T-helper 2 cell treated with Interferon-gamma antibody and Interleukin-4, amounts not matched to agents 5 μg/mL and 100 μg/mL, for 36 hours (primary cell): ENCODE results near the gene EPHA10.
"Not testable (repeated sequence)": the region's sequence is repeated elsewhere in the genome, so short reads cannot be mapped to it uniquely, and the experiment has no call there.

Experiments used
- DNase-seq: peaks from one replicate; pipeline ENCODE4 v3.0.0; 2021; ENCODE audit warnings: low spot score
- H3K27ac Mint-ChIP-seq: one replicate; pipeline ENCODE4 v1.8.0; 2021; ENCODE audit warnings: mild to moderate bottlenecking, mixed read lengths
- H3K27me3 Mint-ChIP-seq: one replicate; pipeline ENCODE4 v1.8.0; 2021; ENCODE audit warnings: low read depth, mixed read lengths
- H3K36me3 Mint-ChIP-seq: one replicate; pipeline ENCODE4 v1.8.0; 2021; ENCODE audit warnings: low read depth, mixed read lengths
- H3K4me1 Mint-ChIP-seq: one replicate; pipeline ENCODE4 v1.8.0; 2021; ENCODE audit warnings: low read depth, mixed read lengths
- H3K4me3 Mint-ChIP-seq: one replicate; pipeline ENCODE4 v1.8.0; 2022; ENCODE audit warnings: mild to moderate bottlenecking, moderate library complexity, mixed read lengths
- H3K9me3 Mint-ChIP-seq: one replicate; pipeline ENCODE4 v1.8.0; 2021; ENCODE audit warnings: mixed read lengths

Gene EPHA10

DNA sequence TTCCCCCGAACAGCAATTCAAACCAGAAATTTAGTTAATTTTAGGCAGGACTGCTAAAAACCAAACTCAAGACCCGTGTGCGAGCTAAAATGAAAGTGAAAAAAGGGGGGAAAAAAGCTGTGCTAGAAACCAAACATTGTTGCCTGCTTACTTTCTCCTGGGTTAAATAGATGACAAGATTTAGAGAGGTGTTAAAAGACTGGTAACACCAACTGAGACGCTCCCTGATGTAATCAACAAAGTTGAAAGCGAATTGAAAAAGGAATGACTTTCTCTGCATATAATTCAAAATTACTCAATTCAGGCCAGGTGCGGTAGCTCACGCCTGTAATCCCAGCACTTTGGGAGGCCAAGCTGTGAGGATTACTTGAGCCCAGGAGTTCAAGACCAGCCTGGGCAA, 65.8 kb downstream of the EPHA10 start:
- no peak for DNase-seq
- H3K4me1 Mint-ChIP-seq = peaks cover 24% of the 10 kb centered on the region
- peaks cover 72% of the 10 kb centered on the region for H3K36me3 Mint-ChIP-seq
- no peaks in the 10 kb centered on the region for H3K9me3 Mint-ChIP-seq
- no peak overlapping the region for H3K4me3 Mint-ChIP-seq
- no peaks in the 10 kb centered on the region for H3K27me3 Mint-ChIP-seq
- no peak overlapping the region for H3K27ac Mint-ChIP-seq

DNA sequence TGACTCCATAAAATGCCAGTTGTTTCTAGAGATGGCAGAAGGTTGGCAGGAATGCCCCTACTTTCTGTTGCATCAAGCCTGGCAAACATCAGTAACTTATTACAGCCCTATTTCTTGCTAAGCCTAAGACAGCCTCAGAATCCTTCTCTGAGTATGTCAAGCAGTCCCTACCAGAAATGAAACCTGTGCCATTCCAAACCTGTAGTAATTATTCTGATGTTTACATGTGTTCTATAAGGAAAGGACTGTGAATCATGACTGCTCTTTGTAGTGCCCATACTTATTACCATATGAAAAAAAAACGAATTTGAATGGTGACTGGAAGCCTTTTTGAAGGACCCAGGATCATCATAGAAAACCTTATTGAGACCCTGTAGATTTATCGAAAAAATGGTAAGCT, 67.2 kb downstream of the EPHA10 start:
- H3K4me3 Mint-ChIP-seq = no peak overlapping the region
- H3K36me3 Mint-ChIP-seq = peaks cover 63% of the 10 kb centered on the region

DNA sequence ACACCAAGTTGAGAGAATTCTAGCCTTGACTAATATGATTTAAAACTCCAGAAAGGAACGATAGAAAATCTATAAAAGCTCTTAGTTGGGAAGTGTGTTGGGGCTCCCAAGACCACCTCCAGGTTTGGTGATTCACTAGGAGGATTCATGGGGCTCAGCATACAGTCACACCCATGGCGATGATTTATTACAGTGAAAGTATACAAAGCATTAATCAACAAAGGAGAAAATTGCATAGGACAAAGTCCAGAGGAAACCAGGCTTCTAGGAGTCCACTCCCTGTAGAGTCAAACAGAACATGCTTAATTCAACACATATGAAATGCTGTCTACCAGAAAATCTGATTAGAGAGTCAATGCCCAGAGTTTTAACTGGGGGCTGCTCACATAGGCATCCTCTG, 67.8 kb downstream of the EPHA10 start:
- H3K36me3 Mint-ChIP-seq = peaks cover 59% of the 10 kb centered on the region
- H3K4me1 Mint-ChIP-seq = peaks cover 25% of the 10 kb centered on the region
- H3K9me3 Mint-ChIP-seq = no peaks in the 10 kb centered on the region

More for the DNA sequence above, 67.2 kb downstream of the EPHA10 start:
- Mint-ChIP-seq H3K4me1 (peaks cover 25% of the 10 kb centered on the region), H3K27me3 (no peaks in the 10 kb centered on the region), H3K27ac (no peak overlapping the region), H3K9me3 (no peaks in the 10 kb centered on the region)
- no peak for DNase-seq

DNA sequence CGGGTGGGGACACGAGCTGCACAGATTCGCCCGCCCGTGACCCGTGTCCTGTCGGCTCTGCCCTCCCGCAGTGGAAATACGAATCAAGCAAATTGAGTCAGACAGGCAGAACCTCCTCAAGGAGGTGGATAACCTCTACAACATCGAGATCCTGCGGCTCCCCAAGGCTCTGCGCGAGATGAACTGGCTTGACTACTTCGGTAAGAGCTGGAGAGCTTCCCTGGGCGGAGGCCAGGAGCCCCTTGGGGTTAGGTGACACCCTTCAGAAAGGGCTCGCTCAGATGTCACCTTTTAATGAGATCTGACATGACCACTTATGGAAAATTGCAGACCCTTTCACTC, 72.1 kb downstream of the EPHA10 start:
- H3K9me3 Mint-ChIP-seq = no peaks in the 10 kb centered on the region
- DNase-seq = no peak
- no peaks in the 10 kb centered on the region for H3K27me3 Mint-ChIP-seq
- H3K4me1 Mint-ChIP-seq = peaks cover 43% of the 10 kb centered on the region
- H3K4me3 Mint-ChIP-seq = peak overlapping the region; percentile 96
- peak overlapping the region; percentile 92 for H3K27ac Mint-ChIP-seq
- peaks cover 32% of the 10 kb centered on the region for H3K36me3 Mint-ChIP-seq

More for the DNA sequence above, 67.8 kb downstream of the EPHA10 start:
- Mint-ChIP-seq H3K4me3 (no peak overlapping the region), H3K27me3 (no peaks in the 10 kb centered on the region), H3K27ac (no peak overlapping the region)
- no peak for DNase-seq

DNA sequence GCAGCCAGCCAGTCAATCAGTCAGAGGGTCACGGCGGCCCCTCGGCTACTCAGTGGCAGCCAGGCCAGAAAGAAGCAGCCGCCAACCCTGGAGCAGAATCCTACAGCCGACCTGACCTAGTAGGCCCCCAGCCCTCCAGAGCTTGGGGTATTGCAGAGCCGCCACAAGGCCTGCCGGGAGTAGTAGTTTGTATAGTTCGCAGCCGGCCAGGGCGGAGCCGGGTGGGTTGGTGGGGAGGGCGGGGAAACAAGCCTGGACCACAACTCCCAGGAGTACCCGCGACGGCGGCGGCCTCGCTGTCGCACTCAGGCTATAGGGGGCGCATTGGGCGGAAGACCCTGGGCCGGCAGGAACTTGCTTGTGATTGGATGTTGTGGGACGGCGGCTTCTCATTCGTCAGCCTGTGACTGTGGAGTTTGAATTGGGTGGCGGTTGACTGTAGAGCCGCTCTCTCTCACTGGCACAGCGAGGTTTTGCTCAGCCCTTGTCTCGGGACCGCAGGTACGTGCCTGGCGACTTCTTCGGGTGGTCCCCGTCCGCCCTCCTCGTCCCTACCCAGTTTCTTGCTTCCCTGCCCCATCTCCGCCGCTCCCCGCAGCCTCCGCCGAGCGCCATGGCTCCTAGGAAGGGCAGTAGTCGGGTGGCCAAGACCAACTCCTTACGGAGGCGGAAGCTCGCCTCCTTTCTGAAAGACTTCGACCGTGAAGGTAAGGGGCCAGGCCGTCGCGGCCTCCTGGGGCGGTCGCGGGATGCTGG, 72.7 kb downstream of the EPHA10 start, which contains the start of gene CDCA8:
TSS of gene CDCA8 (plus strand) at position 439 of the 756 bp plus-strand sequence. CDS start at position 614, 175 bp downstream.
- H3K27me3 Mint-ChIP-seq = no peaks in the 10 kb centered on the region
- peak within 1 kb of the TSS; percentile 96 for H3K4me3 Mint-ChIP-seq
- H3K36me3 Mint-ChIP-seq = peaks cover 29% of the 10 kb centered on the region
- peak within 1 kb of the TSS; percentile 92 for H3K27ac Mint-ChIP-seq
- peaks cover 40% of the 10 kb centered on the region for H3K4me1 Mint-ChIP-seq
- peak; percentile 98 for DNase-seq
- no peaks in the 10 kb centered on the region for H3K9me3 Mint-ChIP-seq

GRCh38 chr1:37691497-37692077, 73.3 kb downstream of the EPHA10 start:
- H3K27me3 Mint-ChIP-seq = no peaks in the 10 kb centered on the region
- H3K27ac Mint-ChIP-seq = peak overlapping the region; percentile 92
- peak; percentile 27 for DNase-seq
- peaks cover 23% of the 10 kb centered on the region for H3K36me3 Mint-ChIP-seq
- no peaks in the 10 kb centered on the region for H3K9me3 Mint-ChIP-seq
- H3K4me1 Mint-ChIP-seq = peaks cover 34% of the 10 kb centered on the region
- peak overlapping the region; percentile 96 for H3K4me3 Mint-ChIP-seq

- DNase-seq = no peak
- no peaks in the 10 kb centered on the region for H3K27me3 Mint-ChIP-seq
- peaks cover 28% of the 10 kb centered on the region for H3K4me1 Mint-ChIP-seq
- H3K36me3 Mint-ChIP-seq = peaks cover 18% of the 10 kb centered on the region
- no peaks in the 10 kb centered on the region for H3K9me3 Mint-ChIP-seq
- H3K27ac Mint-ChIP-seq = no peak overlapping the region
- peak overlapping the region; percentile 96 for H3K4me3 Mint-ChIP-seq
Observed at GRCh38 chr1:37688926-37689325, 76.0 kb downstream of the EPHA10 start.

- H3K4me3 Mint-ChIP-seq, DNase-seq, H3K9me3 Mint-ChIP-seq, H3K27ac Mint-ChIP-seq, H3K27me3 Mint-ChIP-seq: not testable (repeated sequence)
- Mint-ChIP-seq H3K4me1 (peaks cover 28% of the 10 kb centered on the region), H3K36me3 (peaks cover 27% of the 10 kb centered on the region)
Observed at GRCh38 chr1:37687764-37688163, 77.2 kb downstream of the EPHA10 start.

DNA sequence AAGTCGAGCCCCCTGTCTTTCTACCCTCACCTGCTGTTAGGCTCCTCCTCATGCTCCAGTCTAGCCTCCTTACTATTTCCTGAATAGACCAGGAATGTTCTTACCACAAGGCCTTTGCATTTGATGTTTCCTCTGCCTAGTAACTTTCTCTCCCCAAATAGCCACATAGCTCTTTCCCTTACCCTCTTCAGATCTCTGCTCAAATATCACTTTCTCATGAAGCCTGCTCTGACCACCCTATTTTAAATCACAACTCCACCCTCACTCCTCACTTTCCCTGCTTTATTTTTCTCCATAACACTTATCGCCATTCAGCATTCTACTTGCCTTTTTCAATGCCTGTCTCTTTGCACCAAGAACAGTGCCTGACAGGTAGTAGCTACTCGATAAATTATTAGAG, 79.2 kb downstream of the EPHA10 start:
- Mint-ChIP-seq H3K36me3 (peaks cover 37% of the 10 kb centered on the region), H3K9me3 (no peaks in the 10 kb centered on the region)

DNA sequence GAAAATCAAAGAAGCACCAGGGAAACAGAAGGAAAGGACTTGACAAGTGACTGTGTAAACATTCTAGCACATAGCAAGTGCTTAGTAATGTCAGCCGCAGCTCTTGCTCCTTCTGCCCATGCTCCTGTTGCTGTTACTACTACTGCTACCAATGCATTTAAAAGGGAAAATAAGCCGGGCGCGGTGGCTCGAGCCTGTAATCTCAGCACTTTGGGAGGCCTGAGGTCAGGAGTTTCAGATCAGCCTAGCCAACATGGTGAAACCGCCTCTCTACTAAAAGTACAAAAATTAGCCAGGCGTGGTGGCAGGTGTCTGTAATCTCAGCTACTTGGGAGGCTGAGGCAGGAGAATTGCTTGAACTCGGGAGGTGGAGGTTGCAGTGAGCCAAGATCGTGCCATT, 80.7 kb downstream of the EPHA10 start:
- Mint-ChIP-seq H3K36me3 (peaks cover 33% of the 10 kb centered on the region), H3K4me1 (peaks cover 14% of the 10 kb centered on the region)
- not testable (repeated sequence) for H3K4me3 Mint-ChIP-seq, DNase-seq, H3K27ac Mint-ChIP-seq, H3K27me3 Mint-ChIP-seq, H3K9me3 Mint-ChIP-seq

More for the DNA sequence above, 79.2 kb downstream of the EPHA10 start:
- Mint-ChIP-seq H3K27ac (no peak overlapping the region), H3K4me3 (no peak overlapping the region), H3K4me1 (peaks cover 22% of the 10 kb centered on the region), H3K27me3 (no peaks in the 10 kb centered on the region)
- DNase-seq = no peak

GRCh38 chr1:37682334-37682987, 82.5 kb downstream of the EPHA10 start:
- peak; percentile 51 for DNase-seq
- peaks cover 29% of the 10 kb centered on the region for H3K36me3 Mint-ChIP-seq
- H3K27me3 Mint-ChIP-seq = no peaks in the 10 kb centered on the region
- H3K4me3 Mint-ChIP-seq = no peak overlapping the region
- peaks cover 3% of the 10 kb centered on the region for H3K4me1 Mint-ChIP-seq
- H3K9me3 Mint-ChIP-seq = no peaks in the 10 kb centered on the region
- no peak overlapping the region for H3K27ac Mint-ChIP-seq

- DNase-seq = no peak
- Mint-ChIP-seq H3K36me3 (peaks cover 27% of the 10 kb centered on the region), H3K4me3 (no peak overlapping the region), H3K27me3 (peaks cover 3% of the 10 kb centered on the region), H3K27ac (no peak overlapping the region), H3K9me3 (no peaks in the 10 kb centered on the region), H3K4me1 (peaks cover 3% of the 10 kb centered on the region)
Observed at GRCh38 chr1:37680933-37681332, 84.0 kb downstream of the EPHA10 start.

GRCh38 chr1:37677808-37678207, 87.1 kb downstream of the EPHA10 start:
- no peak for DNase-seq
- Mint-ChIP-seq H3K36me3 (peaks cover 10% of the 10 kb centered on the region), H3K4me3 (no peak overlapping the region), H3K27me3 (peaks cover 8% of the 10 kb centered on the region), H3K9me3 (no peaks in the 10 kb centered on the region), H3K27ac (no peak overlapping the region), H3K4me1 (peaks cover 17% of the 10 kb centered on the region)

DNA sequence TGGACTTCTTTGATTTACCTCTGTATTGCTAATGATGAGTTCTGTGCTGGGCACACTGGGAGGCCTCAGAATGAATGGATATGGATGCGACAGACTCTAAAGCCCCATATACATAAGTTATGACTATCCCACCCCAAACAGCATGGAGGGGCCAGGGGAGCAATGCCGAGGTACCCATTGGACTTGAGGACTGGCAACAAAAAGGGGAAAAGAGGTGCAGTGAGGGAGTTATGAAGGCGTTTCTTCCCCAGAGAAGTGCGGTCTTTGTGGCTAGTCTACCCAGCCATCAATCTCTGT, 87.8 kb downstream of the EPHA10 start:
- Mint-ChIP-seq H3K9me3 (no peaks in the 10 kb centered on the region), H3K4me3 (no peak overlapping the region), H3K4me1 (peaks cover 15% of the 10 kb centered on the region), H3K27me3 (peaks cover 14% of the 10 kb centered on the region), H3K36me3 (peaks cover 4% of the 10 kb centered on the region), H3K27ac (peak overlapping the region; percentile 33)
- DNase-seq = no peak
